K562 (cell line): ENCODE data around the gene MACF1. TPM values are rescaled to one million over a fixed set of nuclear protein-coding genes. Genes with fewer than 3 reads are reported as not detected.
A peak's percentile ranks its signal among the peaks of the same experiment; 100 is the strongest.

Experiments used
- ARHGAP35 ChIP-seq: fragments of 450-650 bp; IDR thresholded peaks from 2 replicates; pipeline ENCODE4 v1.6.1; 2018; ENCODE audit not compliant: partially characterized antibody
- CBFA2T2 ChIP-seq: fragments of 450-650 bp; conservative IDR thresholded peaks from 2 replicates; pipeline ENCODE4 v1.6.1; 2017; ENCODE audit warnings: mild to moderate bottlenecking
- CBFA2T3 ChIP-seq: fragments of 450-650 bp; IDR thresholded peaks from 2 replicates; pipeline ENCODE4 v1.6.1; 2017
- CBX5 ChIP-seq: IDR thresholded peaks from 2 replicates; pipeline ENCODE4 v1.6.1; 2014; ENCODE audit warnings: low read depth, borderline replicate concordance
- GATA2 ChIP-seq: sonication (generic); formaldehyde crosslinking; IDR thresholded peaks from 2 replicates; pipeline ENCODE4 v1.4.0; 2020; ENCODE audit warnings: mild to moderate bottlenecking, missing genetic modification reagents
- GTF2A2 ChIP-seq: IDR thresholded peaks from 2 replicates; pipeline ENCODE4 v1.6.1; 2016; ENCODE audit warnings: mild to moderate bottlenecking, missing genetic modification characterization, missing compliant biosample characterization
- HSF4 ChIP-seq: fragments of 250-450 bp; sonication (Bioruptor Pico); IDR thresholded peaks from 2 replicates; pipeline ENCODE4 v2.1.2; 2022; ENCODE audit warnings: mild to moderate bottlenecking, moderate library complexity, borderline replicate concordance
- KAT8 ChIP-seq: fragments of 450-650 bp; IDR thresholded peaks from 2 replicates; pipeline ENCODE4 v1.6.1; 2016; ENCODE audit warnings: low read depth, mild to moderate bottlenecking
- MTA1 ChIP-seq: fragments of 450-650 bp; IDR thresholded peaks from 2 replicates; pipeline ENCODE4 v1.6.1; 2017; ENCODE audit warnings: borderline replicate concordance
- MTA3 ChIP-seq: fragments of 450-650 bp; formaldehyde crosslinking; IDR thresholded peaks from 2 replicates; pipeline ENCODE4 v1.6.1; 2017; ENCODE audit warnings: mild to moderate bottlenecking, borderline replicate concordance
- NR2C2 ChIP-seq, 2 experiments: fragments of 200-800 bp in 1 of 2; sonication (Bioruptor generic) in 1 of 2; sonication (generic) in 1 of 2; formaldehyde crosslinking in 1 of 2; IDR thresholded peaks; 2 replicates each; pipeline versions ENCODE4 v1.6.1 to v1.8.0; 2016 to 2022; ENCODE audit warnings: mild to moderate bottlenecking in 1 of 2, missing compliant biosample characterization in 1 of 2, missing genetic modification characterization in 1 of 2, missing genetic modification reagents in 1 of 2
- POLR2A ChIP-seq: fragments of 450-650 bp; conservative IDR thresholded peaks from 2 replicates; pipeline ENCODE4 v1.6.1; 2016
- SMAD4 ChIP-seq: fragments of 250-450 bp; sonication (Bioruptor Pico); conservative IDR thresholded peaks from 2 replicates; pipeline ENCODE4 v1.8.0; 2021; ENCODE audit warnings: inconsistent platforms, mild to moderate bottlenecking, moderate library complexity
- SOX6 ChIP-seq: fragments of 450-650 bp; IDR thresholded peaks from 2 replicates; pipeline ENCODE4 v1.6.1; 2014; ENCODE audit warnings: mild to moderate bottlenecking
- TEAD4 ChIP-seq, 2 experiments: sonication (generic) in 1 of 2; formaldehyde crosslinking in 1 of 2; IDR thresholded peaks; 2 replicates each; pipeline versions ENCODE4 v1.6.1 to v1.8.0; 2012 to 2022; ENCODE audit warnings: borderline replicate concordance in 1 of 2, inconsistent platforms in 1 of 2, low read length in 1 of 2, mild to moderate bottlenecking in 1 of 2, missing genetic modification reagents in 1 of 2
- ZNF239 ChIP-seq: fragments of 250-450 bp; sonication (Bioruptor Pico); IDR thresholded peaks from 2 replicates; pipeline ENCODE4 v1.4.0; 2020; ENCODE audit warnings: mild to moderate bottlenecking
- polyA plus RNA-seq, 8 experiments: library from polyadenylated mRNA; depleted of rRNA in 4 of 8; stranded (reverse) in 5 of 8; unstranded in 3 of 8; fragments of >200 nt; fragmentation: Nextera tagmentation in 2 of 8; fragmentation: Illumina TruSeq in 1 of 8; extraction: Ambion mirVana in 2 of 8; extraction: Trizol in 1 of 8; gene quantifications; 2 replicates each; pipeline versions ENCODE4 v1.2.1 to v1.2.3, GENCODE V29; 2011 to 2014; ENCODE audit warnings: inconsistent platforms in 1 of 8, missing spikeins in 1 of 8
- total RNA-seq, 7 experiments: library from RNA; depleted of rRNA in 6 of 7; stranded (reverse); fragments of >200 nt in 6 of 7; fragmentation: Illumina TruSeq in 2 of 7; extraction: Trizol in 2 of 7; gene quantifications; 2 replicates each; pipeline versions ENCODE4 v1.2.1 to v1.2.3, GENCODE V29; 2011 to 2021; ENCODE audit warnings: low replicate concordance in 1 of 7
- TF ChIP-seq, protein P1 (sequence below): fragments of 450-650 bp; IDR thresholded peaks from 2 replicates; pipeline ENCODE4 v1.7.1; 2018; ENCODE audit warnings: mild to moderate bottlenecking, low read depth; ENCODE audit not compliant: partially characterized antibody
- TF ChIP-seq, protein P2 (sequence below): sonication (generic); formaldehyde crosslinking; IDR thresholded peaks from 2 replicates; pipeline ENCODE4 v1.4.0; 2020; ENCODE audit warnings: mild to moderate bottlenecking, missing genetic modification reagents
- TF ChIP-seq, protein P3 (sequence below): fragments of 450-650 bp; IDR thresholded peaks from 2 replicates; pipeline ENCODE4 v1.6.1; 2017; ENCODE audit warnings: antibody characterized with exemption, mild to moderate bottlenecking

MACF1 gene
- total and polyA plus RNA-seq, 9 of the 15 experiments (the other 6 are each of a cell fraction or from before 2014, with no cell fraction given): 13.2 to 232 (median 112) TPM

DNA sequence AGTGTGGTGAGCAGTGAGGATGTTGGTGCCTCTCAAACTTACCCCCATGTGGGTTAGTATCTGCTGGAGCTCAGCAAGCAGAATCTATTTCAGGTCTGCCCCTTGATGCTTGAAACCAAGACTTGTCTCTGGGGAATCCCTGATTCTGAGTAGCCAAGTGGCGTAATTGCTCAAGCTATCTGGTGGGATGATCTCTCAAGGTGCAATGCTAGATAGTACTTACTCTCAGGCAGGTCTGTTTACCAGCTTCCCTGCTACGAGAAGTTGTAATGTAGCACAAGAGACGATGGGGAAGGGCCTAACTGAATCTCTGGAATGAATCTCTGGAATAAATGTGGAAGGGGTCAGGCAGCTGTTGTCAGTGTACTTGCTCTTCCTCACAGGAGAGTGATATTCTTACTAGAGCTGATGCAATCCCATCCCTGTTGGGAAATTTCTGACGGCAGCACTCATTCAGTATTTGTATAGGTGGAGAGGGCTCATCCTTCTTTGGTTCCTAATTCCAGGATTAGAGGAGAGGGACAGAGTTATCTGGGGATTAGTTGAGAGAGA is 65.4 kb downstream of the MACF1 start (continued):
- TF ChIP-seq HSF4 (CRISPR knock-in tag) (no peak), GATA2 (CRISPR knock-in tag) (peak; percentile 67), SMAD4 (CRISPR knock-in tag) (0 out of 2 replicates have a peak, but pooled peaks have one; percentile 29), SOX6 (peak; percentile 64; the same call in 1 of the 2 replicates), NR2C2 (CRISPR knock-in tag; IDR thresholded peaks at IDR 0.05) (no peak), NR2C2 (tag; IDR thresholded peaks at IDR 0.05) (peak; percentile 15; the same call in 1 of the 2 replicates), KAT8 (no peak), ARHGAP35 (no peak), TEAD4 (IDR thresholded peaks at IDR 0.05; ENCODE audit: low read length) (peak; percentile 81), TEAD4 (CRISPR knock-in tag; IDR thresholded peaks at IDR 0.05; ENCODE audit: borderline replicate concordance) (no peak), CBFA2T3 (peak; percentile 66), CBFA2T2 (peak; percentile 27; the same call in 1 of the 2 replicates), ZNF239 (CRISPR knock-in tag) (no peak), CBX5 (no peak), MTA3 (peak; percentile 39; the same call in 1 of the 2 replicates), MTA1 (0 out of 2 replicates have a peak, but pooled peaks have one; percentile 60), POLR2A (no peak), GTF2A2 (tag) (no peak)
- TF ChIP-seq, protein P1, sequence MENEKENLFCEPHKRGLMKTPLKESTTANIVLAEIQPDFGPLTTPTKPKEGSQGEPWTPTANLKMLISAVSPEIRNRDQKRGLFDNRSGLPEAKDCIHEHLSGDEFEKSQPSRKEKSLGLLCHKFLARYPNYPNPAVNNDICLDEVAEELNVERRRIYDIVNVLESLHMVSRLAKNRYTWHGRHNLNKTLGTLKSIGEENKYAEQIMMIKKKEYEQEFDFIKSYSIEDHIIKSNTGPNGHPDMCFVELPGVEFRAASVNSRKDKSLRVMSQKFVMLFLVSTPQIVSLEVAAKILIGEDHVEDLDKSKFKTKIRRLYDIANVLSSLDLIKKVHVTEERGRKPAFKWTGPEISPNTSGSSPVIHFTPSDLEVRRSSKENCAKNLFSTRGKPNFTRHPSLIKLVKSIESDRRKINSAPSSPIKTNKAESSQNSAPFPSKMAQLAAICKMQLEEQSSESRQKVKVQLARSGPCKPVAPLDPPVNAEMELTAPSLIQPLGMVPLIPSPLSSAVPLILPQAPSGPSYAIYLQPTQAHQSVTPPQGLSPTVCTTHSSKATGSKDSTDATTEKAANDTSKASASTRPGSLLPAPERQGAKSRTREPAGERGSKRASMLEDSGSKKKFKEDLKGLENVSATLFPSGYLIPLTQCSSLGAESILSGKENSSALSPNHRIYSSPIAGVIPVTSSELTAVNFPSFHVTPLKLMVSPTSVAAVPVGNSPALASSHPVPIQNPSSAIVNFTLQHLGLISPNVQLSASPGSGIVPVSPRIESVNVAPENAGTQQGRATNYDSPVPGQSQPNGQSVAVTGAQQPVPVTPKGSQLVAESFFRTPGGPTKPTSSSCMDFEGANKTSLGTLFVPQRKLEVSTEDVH: no peak
- TF ChIP-seq, protein P2, sequence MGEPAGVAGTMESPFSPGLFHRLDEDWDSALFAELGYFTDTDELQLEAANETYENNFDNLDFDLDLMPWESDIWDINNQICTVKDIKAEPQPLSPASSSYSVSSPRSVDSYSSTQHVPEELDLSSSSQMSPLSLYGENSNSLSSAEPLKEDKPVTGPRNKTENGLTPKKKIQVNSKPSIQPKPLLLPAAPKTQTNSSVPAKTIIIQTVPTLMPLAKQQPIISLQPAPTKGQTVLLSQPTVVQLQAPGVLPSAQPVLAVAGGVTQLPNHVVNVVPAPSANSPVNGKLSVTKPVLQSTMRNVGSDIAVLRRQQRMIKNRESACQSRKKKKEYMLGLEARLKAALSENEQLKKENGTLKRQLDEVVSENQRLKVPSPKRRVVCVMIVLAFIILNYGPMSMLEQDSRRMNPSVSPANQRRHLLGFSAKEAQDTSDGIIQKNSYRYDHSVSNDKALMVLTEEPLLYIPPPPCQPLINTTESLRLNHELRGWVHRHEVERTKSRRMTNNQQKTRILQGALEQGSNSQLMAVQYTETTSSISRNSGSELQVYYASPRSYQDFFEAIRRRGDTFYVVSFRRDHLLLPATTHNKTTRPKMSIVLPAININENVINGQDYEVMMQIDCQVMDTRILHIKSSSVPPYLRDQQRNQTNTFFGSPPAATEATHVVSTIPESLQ (CRISPR knock-in tag): no peak
- TF ChIP-seq, protein P3, sequence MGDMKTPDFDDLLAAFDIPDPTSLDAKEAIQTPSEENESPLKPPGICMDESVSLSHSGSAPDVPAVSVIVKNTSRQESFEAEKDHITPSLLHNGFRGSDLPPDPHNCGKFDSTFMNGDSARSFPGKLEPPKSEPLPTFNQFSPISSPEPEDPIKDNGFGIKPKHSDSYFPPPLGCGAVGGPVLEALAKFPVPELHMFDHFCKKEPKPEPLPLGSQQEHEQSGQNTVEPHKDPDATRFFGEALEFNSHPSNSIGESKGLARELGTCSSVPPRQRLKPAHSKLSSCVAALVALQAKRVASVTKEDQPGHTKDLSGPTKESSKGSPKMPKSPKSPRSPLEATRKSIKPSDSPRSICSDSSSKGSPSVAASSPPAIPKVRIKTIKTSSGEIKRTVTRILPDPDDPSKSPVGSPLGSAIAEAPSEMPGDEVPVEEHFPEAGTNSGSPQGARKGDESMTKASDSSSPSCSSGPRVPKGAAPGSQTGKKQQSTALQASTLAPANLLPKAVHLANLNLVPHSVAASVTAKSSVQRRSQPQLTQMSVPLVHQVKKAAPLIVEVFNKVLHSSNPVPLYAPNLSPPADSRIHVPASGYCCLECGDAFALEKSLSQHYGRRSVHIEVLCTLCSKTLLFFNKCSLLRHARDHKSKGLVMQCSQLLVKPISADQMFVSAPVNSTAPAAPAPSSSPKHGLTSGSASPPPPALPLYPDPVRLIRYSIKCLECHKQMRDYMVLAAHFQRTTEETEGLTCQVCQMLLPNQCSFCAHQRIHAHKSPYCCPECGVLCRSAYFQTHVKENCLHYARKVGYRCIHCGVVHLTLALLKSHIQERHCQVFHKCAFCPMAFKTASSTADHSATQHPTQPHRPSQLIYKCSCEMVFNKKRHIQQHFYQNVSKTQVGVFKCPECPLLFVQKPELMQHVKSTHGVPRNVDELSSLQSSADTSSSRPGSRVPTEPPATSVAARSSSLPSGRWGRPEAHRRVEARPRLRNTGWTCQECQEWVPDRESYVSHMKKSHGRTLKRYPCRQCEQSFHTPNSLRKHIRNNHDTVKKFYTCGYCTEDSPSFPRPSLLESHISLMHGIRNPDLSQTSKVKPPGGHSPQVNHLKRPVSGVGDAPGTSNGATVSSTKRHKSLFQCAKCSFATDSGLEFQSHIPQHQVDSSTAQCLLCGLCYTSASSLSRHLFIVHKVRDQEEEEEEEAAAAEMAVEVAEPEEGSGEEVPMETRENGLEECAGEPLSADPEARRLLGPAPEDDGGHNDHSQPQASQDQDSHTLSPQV: no peak
